ENCODE data around the gene CHIA.

CHIA gene

GRCh38 chr1:111366256-111366655 is 75.6 kb downstream of the CHIA start:
- Mint-ChIP-seq H3K4me3 (no peak overlapping the region), H3K27ac (no peak overlapping the region), H3K4me1 (ENCODE audit: low read depth) (no peaks in the 10 kb centered on the region), H3K27me3 (peaks cover 41% of the 10 kb centered on the region), H3K9me3 (no peaks in the 10 kb centered on the region), H3K36me3 (ENCODE audit: low read depth) (no peaks in the 10 kb centered on the region)
- no peak for DNase-seq

GRCh38 chr1:111369177-111369576 is 78.5 kb downstream of the CHIA start:
- H3K9me3 Mint-ChIP-seq = no peaks in the 10 kb centered on the region
- H3K4me1 Mint-ChIP-seq (ENCODE audit: low read depth) = no peaks in the 10 kb centered on the region
- no peak for DNase-seq
- no peaks in the 10 kb centered on the region for H3K36me3 Mint-ChIP-seq (ENCODE audit: low read depth)
- H3K27me3 Mint-ChIP-seq = peaks cover 41% of the 10 kb centered on the region
- H3K27ac Mint-ChIP-seq = no peak overlapping the region
- no peak overlapping the region for H3K4me3 Mint-ChIP-seq

GRCh38 chr1:111369645-111370044 is 79.0 kb downstream of the CHIA start:
- H3K27me3 Mint-ChIP-seq = peaks cover 40% of the 10 kb centered on the region
- H3K4me3 Mint-ChIP-seq = no peak overlapping the region
- H3K4me1 Mint-ChIP-seq (ENCODE audit: low read depth) = no peaks in the 10 kb centered on the region
- DNase-seq = no peak
- no peaks in the 10 kb centered on the region for H3K9me3 Mint-ChIP-seq
- no peaks in the 10 kb centered on the region for H3K36me3 Mint-ChIP-seq (ENCODE audit: low read depth)
- H3K27ac Mint-ChIP-seq = no peak overlapping the region

All from activated T-cell treated with anti-CD3 and anti-CD28 coated beads, Interleukin-2, amount 50 U/mL, for 24 hours (primary cell).